Rectal smooth muscle tissue (tissue), 1 donor: ENCODE measurements around the gene SCAI.

Experiments used
- H3K27ac ChIP-seq: one replicate; pipeline ENCODE4 v1.7.0; 2013; ENCODE audit warnings: low read depth, low read length, inconsistent platforms
- H3K27me3 ChIP-seq: one replicate; pipeline ENCODE4 v1.7.0; 2013; ENCODE audit warnings: low read length; ENCODE audit not compliant: control insufficient read depth, insufficient read depth
- H3K36me3 ChIP-seq: one replicate; pipeline ENCODE4 v1.7.0; 2013; ENCODE audit warnings: low read length; ENCODE audit not compliant: control insufficient read depth, insufficient read depth
- H3K4me1 ChIP-seq: one replicate; pipeline ENCODE4 v1.7.0; 2013; ENCODE audit warnings: low read length; ENCODE audit not compliant: control insufficient read depth, insufficient read depth
- H3K4me3 ChIP-seq: one replicate; pipeline ENCODE4 v1.7.0; 2013; ENCODE audit warnings: low read length
- H3K9ac ChIP-seq: one replicate; pipeline ENCODE4 v1.7.0; 2013; ENCODE audit warnings: low read length

SCAI gene

DNA sequence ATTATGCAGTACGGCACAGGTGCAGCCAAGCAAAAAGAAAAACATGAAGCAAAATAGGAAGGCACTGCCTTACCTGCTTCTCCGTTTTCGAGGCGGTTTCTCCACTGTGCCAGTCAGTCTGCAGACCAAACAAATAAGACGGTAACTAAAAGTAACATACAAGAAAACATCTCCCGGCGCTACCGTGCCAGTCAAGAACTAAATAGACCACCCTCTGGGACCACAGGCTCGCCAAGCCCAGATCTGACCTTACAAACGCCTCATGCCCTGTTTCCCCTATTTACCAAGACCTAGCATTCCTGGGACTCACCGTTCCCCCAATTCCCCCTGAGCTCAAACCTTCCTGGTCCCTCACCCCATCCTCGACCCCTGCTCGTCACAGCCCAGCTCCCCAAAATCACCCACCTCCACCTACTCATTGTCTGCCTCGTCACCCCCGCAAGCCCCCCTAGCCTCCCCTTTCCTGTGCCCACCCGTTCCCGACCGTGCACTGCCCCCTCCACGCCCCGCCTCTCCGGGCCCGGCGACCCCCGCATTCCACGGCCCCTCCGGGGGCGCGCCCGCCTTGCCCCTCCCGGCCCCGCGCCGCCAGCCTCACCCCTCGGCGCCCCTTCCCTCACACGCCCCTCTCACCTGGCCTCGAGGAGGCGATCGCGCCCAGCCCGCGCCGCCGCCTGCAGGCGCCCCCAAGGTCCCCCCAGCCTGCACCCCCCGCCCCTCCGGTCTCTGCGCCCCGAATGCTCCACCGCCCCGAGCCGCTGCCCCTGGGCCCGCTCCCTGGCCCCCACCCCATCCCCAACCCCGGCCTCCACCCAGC is 560 bp downstream of the SCAI start:
- H3K36me3 ChIP-seq: no peaks in the 10 kb centered on the region
- H3K4me3 ChIP-seq: peak overlapping the region; percentile 90
- peak overlapping the region; percentile 35 for H3K27ac ChIP-seq
- peaks cover 9% of the 10 kb centered on the region for H3K4me1 ChIP-seq
- peak overlapping the region; percentile 45 for H3K9ac ChIP-seq
- no peaks in the 10 kb centered on the region for H3K27me3 ChIP-seq

DNA sequence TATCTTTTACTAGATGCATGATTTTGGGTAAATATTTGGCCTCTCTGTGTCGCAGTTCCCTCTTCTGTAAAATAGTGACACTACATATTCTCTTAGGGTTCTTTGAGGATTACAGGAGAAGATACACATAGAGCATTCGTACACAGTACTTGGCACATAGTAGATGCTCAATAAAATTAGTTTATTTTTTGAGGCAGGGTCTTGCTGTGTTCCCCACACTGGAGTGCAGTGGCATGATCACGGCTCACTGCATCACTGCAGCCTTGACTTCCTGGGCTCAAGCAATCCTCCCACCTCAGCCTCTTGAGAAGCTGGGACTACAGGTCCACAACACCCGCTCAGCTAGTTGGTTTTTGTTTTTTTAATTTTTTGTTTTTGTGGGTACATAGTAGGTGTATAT is 1.6 kb downstream of the SCAI start:
- Histone ChIP-seq H3K27ac (no peak overlapping the region), H3K36me3 (no peaks in the 10 kb centered on the region), H3K9ac (no peak overlapping the region), H3K27me3 (no peaks in the 10 kb centered on the region), H3K4me1 (peaks cover 7% of the 10 kb centered on the region), H3K4me3 (no peak overlapping the region)

DNA sequence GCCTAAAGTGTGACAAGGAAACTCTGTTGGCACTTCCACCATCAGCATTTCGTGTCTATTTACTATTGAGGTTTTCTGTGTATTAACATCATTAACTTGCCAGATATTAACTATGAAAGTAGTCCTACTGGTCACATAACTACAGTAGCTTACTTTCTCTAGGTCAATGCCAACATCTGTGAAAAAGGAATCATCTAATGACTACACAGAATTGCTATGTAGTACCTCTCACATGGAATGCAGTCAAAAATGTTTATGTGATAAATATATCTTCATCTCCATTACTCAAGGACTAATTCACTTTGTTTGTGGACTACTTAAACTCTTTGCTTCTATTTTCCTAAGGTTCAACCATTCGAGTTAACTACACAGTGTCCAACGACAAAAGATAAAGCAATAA is 2.1 kb downstream of the SCAI start:
- no peak overlapping the region for H3K4me3 ChIP-seq
- H3K4me1 ChIP-seq: peaks cover 4% of the 10 kb centered on the region
- no peaks in the 10 kb centered on the region for H3K27me3 ChIP-seq
- no peak overlapping the region for H3K27ac ChIP-seq
- no peaks in the 10 kb centered on the region for H3K36me3 ChIP-seq
- H3K9ac ChIP-seq: no peak overlapping the region

DNA sequence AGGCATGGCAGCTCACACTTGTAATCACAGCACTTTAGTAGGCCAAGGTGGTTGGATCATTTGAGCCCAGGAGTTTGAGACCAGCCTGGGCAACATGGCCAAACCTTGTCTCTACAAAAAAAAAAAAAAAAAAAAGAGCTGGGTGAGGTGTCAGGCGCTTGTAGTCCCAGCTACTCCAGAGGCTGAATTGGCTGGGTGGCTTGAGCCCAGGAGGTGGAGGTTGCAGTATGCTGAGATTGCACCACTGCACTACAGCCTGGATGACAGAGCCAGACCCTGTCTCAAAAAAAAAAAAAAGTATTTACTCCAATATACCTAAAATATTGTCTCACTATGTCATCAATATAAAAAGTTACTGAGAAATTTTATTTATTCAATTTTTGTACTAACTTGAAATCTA is 2.8 kb downstream of the SCAI start:
- Histone ChIP-seq H3K36me3 (no peaks in the 10 kb centered on the region), H3K27ac (no peak overlapping the region), H3K9ac (no peak overlapping the region), H3K27me3 (no peaks in the 10 kb centered on the region), H3K4me3 (no peak overlapping the region), H3K4me1 (no peaks in the 10 kb centered on the region)

DNA sequence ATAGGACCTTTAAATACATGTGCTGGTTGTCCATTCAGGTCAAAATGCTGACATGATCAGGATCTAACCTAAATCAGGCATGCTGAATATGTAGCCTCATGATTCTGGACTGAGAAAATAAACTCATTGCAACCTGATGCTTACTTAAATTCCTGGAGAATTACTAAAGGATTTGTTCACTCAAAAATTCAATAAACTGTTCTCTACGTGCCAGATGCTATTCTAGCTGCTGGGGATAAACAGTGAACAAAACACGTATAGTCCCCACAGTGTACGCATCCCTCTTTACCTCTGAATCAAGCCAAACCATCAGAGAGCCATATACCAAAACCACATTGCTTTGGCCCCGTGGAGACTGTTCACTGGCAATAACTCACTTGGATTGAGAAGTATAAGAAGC is 6.1 kb downstream of the SCAI start:
- no peak overlapping the region for H3K9ac ChIP-seq
- no peaks in the 10 kb centered on the region for H3K4me1 ChIP-seq
- no peak overlapping the region for H3K27ac ChIP-seq
- no peaks in the 10 kb centered on the region for H3K36me3 ChIP-seq
- H3K4me3 ChIP-seq: no peak overlapping the region
- H3K27me3 ChIP-seq: no peaks in the 10 kb centered on the region

DNA sequence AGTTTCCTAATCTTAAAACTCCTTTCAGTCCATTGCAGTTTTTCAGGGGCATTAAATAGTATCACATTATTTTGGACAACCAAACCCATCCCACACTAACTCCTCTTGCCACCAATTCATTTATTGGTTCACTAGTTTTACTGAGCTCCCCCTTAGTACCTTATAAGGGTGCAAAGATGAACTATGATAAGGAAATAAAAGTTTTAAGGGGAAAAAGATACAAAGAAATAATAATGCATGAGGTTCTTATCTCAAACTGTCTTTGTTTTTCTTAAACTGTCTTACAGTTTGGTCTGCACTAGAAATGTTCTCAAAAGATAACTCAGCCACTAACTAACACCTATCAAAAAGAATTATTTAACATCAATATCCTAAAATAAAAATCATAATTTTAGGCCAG is 8.4 kb downstream of the SCAI start:
- no peak overlapping the region for H3K4me3 ChIP-seq
- no peak overlapping the region for H3K9ac ChIP-seq
- H3K27ac ChIP-seq: no peak overlapping the region
- H3K27me3 ChIP-seq: no peaks in the 10 kb centered on the region
- no peaks in the 10 kb centered on the region for H3K36me3 ChIP-seq
- no peaks in the 10 kb centered on the region for H3K4me1 ChIP-seq

DNA sequence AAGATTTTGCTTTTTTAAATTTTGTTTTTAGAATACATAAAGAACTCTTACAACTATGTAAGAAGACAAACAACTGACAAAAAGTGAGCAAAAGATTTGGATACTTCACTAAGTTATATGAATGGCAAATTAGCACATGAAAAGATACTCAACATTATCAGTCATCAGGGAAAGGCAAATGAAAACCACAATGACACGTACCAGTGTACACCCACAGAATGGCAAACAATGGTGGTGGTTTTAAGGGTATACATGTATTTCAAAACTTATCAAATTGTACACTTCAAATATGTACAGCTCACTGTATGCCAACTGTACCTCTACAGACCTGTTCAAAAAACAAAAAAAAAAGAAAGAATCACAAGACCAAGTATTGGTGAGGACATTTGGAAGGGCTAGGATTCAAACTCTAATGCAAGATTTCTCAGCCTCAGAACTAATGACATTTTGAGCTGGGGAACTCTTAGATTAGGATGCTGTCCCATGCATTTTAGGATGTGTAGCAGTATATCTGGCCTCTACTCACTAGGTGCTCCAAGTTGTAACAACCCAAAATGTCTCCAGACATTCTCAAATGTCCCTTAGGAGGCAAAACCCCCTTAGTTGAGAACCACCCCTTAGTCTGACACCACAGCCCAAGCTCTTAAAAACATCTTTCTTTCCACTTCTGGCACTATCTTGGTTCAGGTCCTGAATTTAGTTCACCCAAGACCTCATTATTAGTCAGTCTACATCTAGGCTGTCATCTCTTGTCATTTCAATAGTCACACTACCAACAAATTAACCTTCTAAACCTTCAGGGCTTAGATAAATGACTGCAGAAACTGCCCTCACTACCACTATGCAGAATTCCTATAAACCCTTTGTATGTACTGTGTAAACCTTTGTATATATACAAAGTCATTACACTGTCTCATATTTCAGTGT is 9.7 kb downstream of the SCAI start:
- no peaks in the 10 kb centered on the region for H3K36me3 ChIP-seq
- no peak overlapping the region for H3K27ac ChIP-seq
- no peaks in the 10 kb centered on the region for H3K4me1 ChIP-seq
- no peak overlapping the region for H3K9ac ChIP-seq
- H3K27me3 ChIP-seq: no peaks in the 10 kb centered on the region
- no peak overlapping the region for H3K4me3 ChIP-seq

DNA sequence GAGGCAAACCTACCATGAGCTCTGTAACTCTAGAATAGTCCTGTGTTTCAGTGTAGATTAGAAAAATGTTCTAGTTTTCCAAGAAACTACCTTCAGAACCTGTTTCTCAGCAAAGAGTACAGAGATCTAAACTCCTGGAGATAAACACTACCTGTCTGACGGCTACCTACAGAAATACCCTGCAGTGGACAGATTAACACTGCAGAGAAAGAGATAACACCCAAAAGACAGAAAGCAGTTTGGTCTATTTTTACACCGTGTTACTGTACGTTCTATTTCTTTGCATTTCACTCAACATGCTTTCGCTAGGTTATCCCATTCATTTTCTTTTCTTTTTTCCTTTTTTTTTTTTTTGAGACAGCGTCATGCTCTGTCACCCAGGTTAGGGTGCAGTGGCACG is 11.6 kb downstream of the SCAI start:
- Histone ChIP-seq H3K9ac (no peak overlapping the region), H3K4me3 (no peak overlapping the region), H3K27me3 (no peaks in the 10 kb centered on the region), H3K36me3 (no peaks in the 10 kb centered on the region), H3K27ac (no peak overlapping the region), H3K4me1 (no peaks in the 10 kb centered on the region)

DNA sequence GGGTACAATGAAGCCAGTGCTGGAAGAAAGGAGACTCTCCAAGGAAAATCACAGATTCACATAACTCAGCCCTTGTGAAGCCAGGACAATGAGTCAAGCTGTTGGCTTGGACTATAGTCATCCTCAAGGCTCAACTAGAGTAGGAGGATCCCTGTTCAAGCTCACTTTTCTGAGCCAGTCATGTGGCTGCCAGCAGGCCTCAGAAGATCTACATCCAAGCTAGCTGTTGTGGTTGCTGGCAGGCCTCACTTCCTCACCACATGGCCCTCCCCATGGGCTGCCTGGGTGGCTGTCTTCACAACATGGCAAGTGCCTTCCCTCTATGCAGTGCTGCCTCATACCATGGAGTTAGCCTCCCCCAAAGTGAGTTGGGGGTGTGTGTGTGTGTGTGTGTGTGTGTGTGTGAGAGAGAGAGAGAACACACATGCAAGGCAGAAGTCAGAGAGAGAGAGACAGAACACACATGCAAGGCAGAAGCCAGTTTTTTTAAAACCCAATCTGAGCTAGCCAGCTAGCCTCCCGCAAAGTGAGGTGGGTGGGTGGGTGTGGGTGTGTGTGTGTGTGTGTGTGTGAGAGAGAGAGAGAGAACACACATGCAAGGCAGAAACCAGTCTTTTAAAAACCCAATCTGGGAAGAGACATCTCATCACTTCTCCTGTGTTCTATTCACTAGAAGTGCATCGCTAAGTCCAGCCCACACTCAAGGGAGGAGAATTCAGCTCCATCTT is 17.1 kb downstream of the SCAI start:
- Histone ChIP-seq H3K36me3 (no peaks in the 10 kb centered on the region), H3K9ac (no peak overlapping the region), H3K27ac (peak overlapping the region; percentile 54), H3K4me3 (no peak overlapping the region), H3K4me1 (peaks cover 2% of the 10 kb centered on the region), H3K27me3 (no peaks in the 10 kb centered on the region)

DNA sequence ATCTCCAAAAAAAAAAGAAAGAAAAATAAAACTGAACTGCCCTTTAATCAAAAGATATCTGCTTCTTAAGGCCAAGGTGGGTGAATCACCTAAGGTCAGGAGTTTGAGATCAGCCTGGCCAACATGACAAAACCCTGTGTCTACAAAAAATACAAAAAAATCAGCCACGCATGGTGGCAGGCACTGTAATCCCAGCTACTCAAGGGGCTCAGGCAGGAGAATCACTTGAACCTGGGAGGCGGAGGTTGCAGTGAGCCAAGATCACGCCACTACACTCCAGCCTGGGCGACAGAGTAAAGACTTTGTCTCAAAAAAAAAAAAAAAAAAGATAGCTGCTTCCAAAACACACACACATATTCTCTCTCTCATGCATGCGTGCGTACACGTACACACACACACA is 17.8 kb downstream of the SCAI start:
- H3K4me1 ChIP-seq: peaks cover 2% of the 10 kb centered on the region
- H3K4me3 ChIP-seq: no peak overlapping the region
- H3K27ac ChIP-seq: peak overlapping the region; percentile 54
- H3K9ac ChIP-seq: no peak overlapping the region
- H3K27me3 ChIP-seq: no peaks in the 10 kb centered on the region
- H3K36me3 ChIP-seq: no peaks in the 10 kb centered on the region

DNA sequence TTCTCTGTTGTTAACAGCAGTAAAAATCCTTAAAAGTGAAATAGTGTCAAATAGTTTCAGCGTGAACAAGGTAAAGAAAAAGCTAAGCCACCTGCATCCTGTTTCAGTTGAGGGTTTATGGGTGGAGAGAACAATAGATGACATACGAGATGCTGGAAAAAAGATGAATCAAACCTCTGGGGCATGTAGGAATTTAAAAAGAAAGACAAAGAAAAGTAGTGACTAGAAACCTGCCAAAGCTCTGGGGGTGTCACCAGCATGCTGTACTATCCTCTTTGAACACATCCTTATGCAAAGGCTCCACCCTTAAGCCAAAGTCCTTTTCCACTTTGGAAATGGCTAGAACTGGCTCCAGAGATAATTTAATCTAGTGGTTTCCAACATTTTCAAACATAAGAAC is 22.2 kb downstream of the SCAI start:
- Histone ChIP-seq H3K4me1 (peaks cover 2% of the 10 kb centered on the region), H3K27ac (no peak overlapping the region), H3K4me3 (no peak overlapping the region), H3K36me3 (no peaks in the 10 kb centered on the region), H3K9ac (no peak overlapping the region), H3K27me3 (no peaks in the 10 kb centered on the region)

DNA sequence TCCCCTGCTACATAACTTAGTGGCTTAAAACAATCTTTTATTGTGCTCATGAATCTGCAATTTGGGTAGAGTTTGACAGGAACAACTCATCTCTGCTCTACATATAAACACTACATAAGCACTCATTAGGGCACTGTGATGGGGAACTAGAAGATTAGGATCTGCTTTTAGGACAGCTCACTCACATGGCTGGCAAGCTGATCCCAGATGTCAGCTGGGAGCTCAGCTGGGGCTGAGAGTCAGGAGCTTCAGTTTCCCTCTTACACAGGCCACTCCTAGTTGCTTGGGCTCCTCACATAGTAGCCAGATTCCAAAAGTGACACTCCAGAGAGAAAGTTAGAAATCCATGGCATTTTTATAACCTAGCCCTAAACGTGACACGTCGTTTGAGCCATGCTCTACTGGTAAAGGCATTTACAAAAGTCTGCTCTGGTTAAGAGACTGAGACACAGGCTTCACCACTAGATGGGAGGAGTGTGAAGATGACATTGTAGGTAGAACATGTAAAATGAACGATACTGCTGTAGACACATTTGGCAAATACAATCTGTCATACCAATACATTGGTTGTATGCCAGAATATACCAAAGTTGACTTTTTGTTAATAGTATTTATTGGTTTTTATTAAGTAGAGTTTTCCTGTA is 23.6 kb downstream of the SCAI start:
- H3K4me3 ChIP-seq: no peak overlapping the region
- H3K36me3 ChIP-seq: no peaks in the 10 kb centered on the region
- H3K27me3 ChIP-seq: no peaks in the 10 kb centered on the region
- no peak overlapping the region for H3K9ac ChIP-seq
- H3K4me1 ChIP-seq: no peaks in the 10 kb centered on the region
- H3K27ac ChIP-seq: no peak overlapping the region
